SK-N-SH (cell line): ENCODE data around the gene ZFYVE21. TPM values are rescaled to one million over a fixed set of nuclear protein-coding genes. Genes with fewer than 3 reads are reported as not detected.

Source experiments
- CTCF ChIA-PET: fragments of 300-600, 350-600 bp; formaldehyde crosslinking; extraction: SDS; loops from one replicate; lab custom pipeline; 2021; lab: Yijun Ruan, JAX
- POLR2A ChIA-PET: fragments of 350-600 bp; sonication (Branson Sonifier 250); formaldehyde crosslinking; extraction: SDS; loops from one replicate; lab custom pipeline; 2020; ENCODE audit warnings: antibody characterized with exemption, inconsistent platforms; lab: Yijun Ruan, JAX
- DNase-seq: peaks from one replicate; pipeline ENCODE4 v3.0.0; 2012
- H2AFZ ChIP-seq: fragments of 200-600 bp; sonication (generic); 2 replicates; pipeline ENCODE4 v1.8.1; 2016; ENCODE audit warnings: antibody characterized with exemption, mild to moderate bottlenecking, low read depth
- H3F3A ChIP-seq: fragments of 200-600 bp; sonication (generic); replicated peaks from 2 replicates; pipeline ENCODE3; 2016; ENCODE audit warnings: antibody characterized with exemption, mild to moderate bottlenecking; ENCODE audit not compliant: insufficient read depth
- H3K27ac ChIP-seq, 2 experiments: fragments of 200-500 bp in 1 of 2; fragments of 200-600 bp in 1 of 2; sonication (Bioruptor generic) in 1 of 2; sonication (generic), shearing (Covaris generic) in 1 of 2; 2 replicates each; pipeline versions ENCODE4 v1.5.1 to v1.6.1; 2014 to 2016; ENCODE audit warnings: low read depth in 2 of 2, inconsistent platforms in 1 of 2, low read length in 1 of 2, mild to moderate bottlenecking in 1 of 2, mixed read lengths in 1 of 2
- H3K27me3 ChIP-seq: fragments of 200-600 bp; sonication (generic), shearing (Covaris generic); 2 replicates; pipeline ENCODE4 v1.6.1; 2016; ENCODE audit warnings: mixed run types; ENCODE audit not compliant: insufficient read depth
- H3K36me3 ChIP-seq, 2 experiments: fragments of 200-500 bp in 1 of 2; fragments of 200-600 bp in 1 of 2; sonication (Bioruptor generic) in 1 of 2; sonication (generic) in 1 of 2; replicated peaks in 1 of 2; 2 replicates each; pipeline versions ENCODE3 to v1.5.1; 2014 to 2016; ENCODE audit warnings: low read length in 1 of 2, mild to moderate bottlenecking in 1 of 2; ENCODE audit not compliant: insufficient read depth in 2 of 2, control insufficient read depth in 1 of 2
- H3K4me1 ChIP-seq, 2 experiments: fragments of 200-500 bp in 1 of 2; fragments of 200-600 bp in 1 of 2; sonication (Bioruptor generic) in 1 of 2; sonication (generic), shearing (Covaris generic) in 1 of 2; 2 replicates each; pipeline versions ENCODE4 v1.5.1 to v1.6.1; 2014 to 2016; ENCODE audit warnings: low read depth in 1 of 2, low read length in 1 of 2, mixed run types in 1 of 2; ENCODE audit not compliant: insufficient read depth in 2 of 2, control insufficient read depth in 1 of 2
- H3K4me2 ChIP-seq: fragments of 200-600 bp; sonication (generic), shearing (Covaris generic); 2 replicates; pipeline ENCODE4 v1.6.1; 2017; ENCODE audit warnings: mixed run types
- H3K4me3 ChIP-seq, 2 experiments: fragments of 200-500 bp in 1 of 2; fragments of 200-600 bp in 1 of 2; sonication (Bioruptor generic) in 1 of 2; sonication (generic), shearing (Covaris generic) in 1 of 2; 2 replicates each; pipeline versions ENCODE4 v1.5.1 to v1.8.1; 2014 to 2016; ENCODE audit warnings: low read depth in 2 of 2, inconsistent platforms in 1 of 2, low read length in 1 of 2, mild to moderate bottlenecking in 1 of 2, mixed read lengths in 1 of 2, moderate library complexity in 1 of 2
- H3K79me2 ChIP-seq: fragments of 200-600 bp; sonication (generic); 2 replicates; pipeline ENCODE4 v1.8.1; 2017; ENCODE audit warnings: mild to moderate bottlenecking; ENCODE audit not compliant: insufficient read depth
- H3K9ac ChIP-seq: fragments of 200-600 bp; sonication (generic); 2 replicates; pipeline ENCODE4 v1.6.1; 2017; ENCODE audit warnings: mixed run types
- H3K9me2 ChIP-seq: fragments of 200-600 bp; sonication (generic); 2 replicates; pipeline ENCODE4 v1.6.1; 2017; ENCODE audit warnings: mixed run types
- H3K9me3 ChIP-seq: fragments of 200-600 bp; sonication (generic); 2 replicates; pipeline ENCODE4 v1.6.1; 2017; ENCODE audit warnings: mixed run types, mild to moderate bottlenecking, moderate library complexity
- H4K20me1 ChIP-seq: fragments of 200-600 bp; sonication (generic); 2 replicates; pipeline ENCODE4 v1.6.1; 2017; ENCODE audit warnings: mild to moderate bottlenecking, mixed run types; ENCODE audit not compliant: insufficient read depth
- CHD2 ChIP-seq: fragments of 150-350 bp; IDR thresholded peaks from 2 replicates; pipeline ENCODE4 v1.6.1; 2018; ENCODE audit warnings: low read length; ENCODE audit not compliant: partially characterized antibody
- CTCF ChIP-seq: fragments of 200-600 bp; sonication (generic); IDR thresholded peaks from 2 replicates; pipeline ENCODE4 v1.6.1; 2017; ENCODE audit warnings: antibody characterized with exemption, mild to moderate bottlenecking, moderate library complexity
- EP300 ChIP-seq, 2 experiments: IDR thresholded peaks; 2 replicates each; pipeline versions ENCODE4 v1.4.0 to v1.6.1; 2012; ENCODE audit warnings: borderline replicate concordance in 1 of 2, low read depth in 1 of 2, low read length in 1 of 2
- EZH2phosphoT487 ChIP-seq: fragments of 200-600 bp; sonication (generic); IDR thresholded peaks from 2 replicates; pipeline ENCODE4 v1.6.1; 2017; ENCODE audit warnings: low read depth, mixed run types, mild to moderate bottlenecking, antibody characterized with exemption, moderate library complexity, borderline replicate concordance
- JUND ChIP-seq: IDR thresholded peaks from 2 replicates; pipeline ENCODE4 v1.4.0; 2012
- MAX ChIP-seq: IDR thresholded peaks from 2 replicates; pipeline ENCODE4 v1.4.0; 2012; ENCODE audit warnings: low read depth
- MEF2A ChIP-seq: IDR thresholded peaks from 2 replicates; pipeline ENCODE4 v1.4.0; 2012; ENCODE audit warnings: low read depth, borderline replicate concordance
- NRF1 ChIP-seq: IDR thresholded peaks from 2 replicates; pipeline ENCODE4 v1.6.1; 2012; ENCODE audit warnings: low read depth, mild to moderate bottlenecking, low read length
- PBX3 ChIP-seq: IDR thresholded peaks from 2 replicates; pipeline ENCODE4; 2012
- POLR2AphosphoS5 ChIP-seq: IDR thresholded peaks from 2 replicates; pipeline ENCODE4 v1.6.1; 2012; ENCODE audit warnings: low read depth, low read length
- RAD21 ChIP-seq: IDR thresholded peaks from 2 replicates; pipeline ENCODE4 v1.6.1; 2012; ENCODE audit warnings: mild to moderate bottlenecking, low read length
- SIN3A ChIP-seq: IDR thresholded peaks from 2 replicates; pipeline ENCODE4 v1.6.1; 2012; ENCODE audit warnings: low read depth, mild to moderate bottlenecking, low read length, moderate library complexity, borderline replicate concordance
- SMC3 ChIP-seq: IDR thresholded peaks from 2 replicates; pipeline ENCODE4 v1.6.1; 2012; ENCODE audit warnings: low read depth, low read length, improper control_type of control experiment
- TAF1 ChIP-seq: IDR thresholded peaks from 2 replicates; pipeline ENCODE4 v1.6.1; 2012; ENCODE audit warnings: low read depth, mild to moderate bottlenecking, low read length, moderate library complexity, borderline replicate concordance
- TCF12 ChIP-seq: IDR thresholded peaks from 2 replicates; pipeline ENCODE4 v1.4.0; 2012
- TEAD4 ChIP-seq: IDR thresholded peaks from 2 replicates; pipeline ENCODE4 v1.4.0; 2012; ENCODE audit warnings: mild to moderate bottlenecking, borderline replicate concordance; ENCODE audit not compliant: insufficient read depth
- USF1 ChIP-seq: IDR thresholded peaks from 2 replicates; pipeline ENCODE4 v1.4.0; 2012; ENCODE audit warnings: low read depth, borderline replicate concordance
- USF2 ChIP-seq: fragments of 150-350 bp; IDR thresholded peaks from 2 replicates; pipeline ENCODE4 v1.6.1; 2017; ENCODE audit warnings: antibody characterized with exemption, low read length, low read depth, borderline replicate concordance
- YY1 ChIP-seq: IDR thresholded peaks from 2 replicates; pipeline ENCODE4 v1.4.0; 2012; ENCODE audit warnings: low read depth, mild to moderate bottlenecking
- ZBTB33 ChIP-seq: IDR thresholded peaks from 2 replicates; pipeline ENCODE4 v1.4.0; 2012; ENCODE audit warnings: low read depth, borderline replicate concordance
- WGBS: methylation state at CpG from one replicate; pipeline ENCODE4 v1.1.6; 2017; ENCODE audit warnings: low lambda C conversion rate; 5-methylcytosine and 5-hydroxymethylcytosine counted together
- polyA plus RNA-seq, 3 experiments: library from polyadenylated mRNA; depleted of rRNA; stranded (reverse); fragments of >200 nt; gene quantifications; 2 replicates each; pipeline ENCODE4 v1.2.3, GENCODE V29; 2012

The ZFYVE21 gene
- polyA plus RNA-seq, 1 of the 3 experiments (the other 2 are of a cell fraction), result 82.1 TPM

GRCh38 chr14:103676881-103677675 is 38.5 kb upstream of the ZFYVE21 start (continued):
- TF ChIP-seq SIN3A (no peak), YY1 (no peak), TAF1 (no peak), ZBTB33 (no peak), RAD21 (no peak)

GRCh38 chr14:103679351-103679750 is 36.3 kb upstream of the ZFYVE21 start:
- Histone ChIP-seq H3K36me3 (peaks cover 72 to 89% of the 10 kb centered on the region in 2 experiments), H2AFZ (no peak overlapping the region), H3K9me2 (no peaks in the 10 kb centered on the region), H3K79me2 (peaks cover 56% of the 10 kb centered on the region), H3F3A (no peaks in the 10 kb centered on the region), H3K27me3 (no peaks in the 10 kb centered on the region), H4K20me1 (no peaks in the 10 kb centered on the region), H3K4me1 (no peaks in the 10 kb centered on the region), H3K4me3 (no peak overlapping the region)
- peak; percentile 74 for DNase-seq
- CTCF ChIA-PET, result interaction anchor here (0.6 to 2.1 kb wide), 13 partner anchors 9 to 160 kb away, joined by 3 to 9 read pairs (median 4); no protein-coding TSS in a partner anchor
- TF ChIP-seq USF1 (no peak), EZH2phosphoT487 (no peak), MEF2A (no peak), TAF1 (no peak), USF2 (no peak), TCF12 (no peak), EP300 (IDR thresholded peaks at IDR 0.05; ENCODE audit: borderline replicate concordance in 1 of 2, low read depth in 1 of 2, low read length in 1 of 2) (no peak), SIN3A (no peak), CTCF (peak; percentile 52), JUND (no peak), ZBTB33 (no peak), POLR2AphosphoS5 (no peak), SMC3 (peak; percentile 53), TEAD4 (no peak), MAX (0 out of 2 replicates have a peak, but pooled peaks have one; percentile 52), CHD2 (no peak), PBX3 (no peak), RAD21 (peak; percentile 47), NRF1 (no peak)
- TF ChIP-seq, all 33 proteins: peak for 4
- 86% methylated on average over 13 of the region's 13 CpGs for WGBS
- Histone ChIP-seq H3K27ac (no peak overlapping the region), H3K9ac (no peak overlapping the region), H3K4me2 (no peak overlapping the region), H3K9me3 (no peaks in the 10 kb centered on the region)
- POLR2A ChIA-PET, result no interaction called here
